SH-SY5Y (cell line): ENCODE results near the gene MSI2.
A peak's percentile ranks its signal among the peaks of the same experiment; 100 is the strongest.

Experiments
- GATA2 ChIP-seq: IDR thresholded peaks from 2 replicates; pipeline ENCODE4 v1.6.1; 2011; ENCODE audit warnings: mild to moderate bottlenecking, low read depth, low read length
- GATA3 ChIP-seq: IDR thresholded peaks from 2 replicates; pipeline ENCODE4 v1.6.1; 2011; ENCODE audit warnings: low read depth, mild to moderate bottlenecking, low read length, moderate library complexity

Gene MSI2

GRCh38 chr17:57484081-57484666, 227.9 kb downstream of the MSI2 start:
- TF ChIP-seq GATA2 (no peak), GATA3 (no peak)

GRCh38 chr17:57484826-57485565, 228.7 kb downstream of the MSI2 start:
- TF ChIP-seq GATA2 (no peak), GATA3 (peak; percentile 61; the same call in 1 of the 2 replicates)

- TF ChIP-seq GATA2 (0 out of 2 replicates have a peak, but pooled peaks have one; percentile 41), GATA3 (no peak)
Observed at GRCh38 chr17:57485566-57485865, 229.2 kb downstream of the MSI2 start.

GRCh38 chr17:57485916-57486881, 229.9 kb downstream of the MSI2 start:
- TF ChIP-seq GATA2, result no peak
- no peak for TF ChIP-seq GATA3

GRCh38 chr17:57486882-57487301, 230.6 kb downstream of the MSI2 start:
- TF ChIP-seq GATA2 (no peak), GATA3 (no peak)

GRCh38 chr17:57487573-57487972, 231.2 kb downstream of the MSI2 start:
- TF ChIP-seq GATA3 (no peak), GATA2 (no peak)

- TF ChIP-seq GATA3 (no peak), GATA2 (no peak)
Observed at GRCh38 chr17:57488856-57489255, 232.5 kb downstream of the MSI2 start.

- TF ChIP-seq GATA2 (no peak), GATA3 (no peak)
Observed at GRCh38 chr17:57489321-57489720, 233.0 kb downstream of the MSI2 start.

- TF ChIP-seq GATA2 (no peak), GATA3 (0 out of 2 replicates have a peak, but pooled peaks have one; percentile 10)
Observed at GRCh38 chr17:57490111-57490845, 234.0 kb downstream of the MSI2 start.

- TF ChIP-seq GATA3 (no peak), GATA2 (no peak)
Observed at GRCh38 chr17:57490890-57491289, 234.6 kb downstream of the MSI2 start.

- TF ChIP-seq GATA3, result no peak
- no peak for TF ChIP-seq GATA2
Observed at GRCh38 chr17:57493171-57493570, 236.8 kb downstream of the MSI2 start.

- TF ChIP-seq GATA2, result no peak
- no peak for TF ChIP-seq GATA3
Observed at GRCh38 chr17:57493625-57494024, 237.3 kb downstream of the MSI2 start.

GRCh38 chr17:57494443-57494842, 238.1 kb downstream of the MSI2 start:
- TF ChIP-seq GATA3 (no peak), GATA2 (no peak)

GRCh38 chr17:57495771-57496170, 239.4 kb downstream of the MSI2 start:
- TF ChIP-seq GATA3 (no peak), GATA2 (no peak)

- TF ChIP-seq GATA3 (no peak), GATA2 (no peak)
Observed at GRCh38 chr17:57496382-57496781, 240.1 kb downstream of the MSI2 start.
